Activated naive CD4-positive, alpha-beta T cell treated with anti-CD3 and anti-CD28 coated beads for 36 hours (primary cell): ENCODE data around the gene IP6K3. TPM values are rescaled to one million over a fixed set of nuclear protein-coding genes. Genes with fewer than 3 reads are reported as not detected.

Experiments
- CTCF ChIA-PET: fragments of 350-600 bp; sonication (Branson Sonifier 250); formaldehyde crosslinking; loops from one replicate; lab custom pipeline; 2021; ENCODE audit warnings: antibody characterized with exemption; lab: Charles Lee
- DNase-seq: peaks from one replicate; pipeline ENCODE4 v3.0.0-alpha.2; 2020
- H3K27ac Mint-ChIP-seq: one replicate; pipeline ENCODE4 v1.8.0; 2021; ENCODE audit warnings: mild to moderate bottlenecking, mixed read lengths
- H3K27me3 Mint-ChIP-seq: one replicate; pipeline ENCODE4 v1.8.0; 2021; ENCODE audit warnings: low read depth, mixed read lengths
- H3K36me3 Mint-ChIP-seq: one replicate; pipeline ENCODE4 v1.8.0; 2021; ENCODE audit warnings: low read depth, mixed read lengths
- H3K4me1 Mint-ChIP-seq: one replicate; pipeline ENCODE4 v1.8.0; 2021; ENCODE audit warnings: low read depth, mixed read lengths
- H3K4me3 Mint-ChIP-seq: one replicate; pipeline ENCODE4 v1.8.0; 2021; ENCODE audit warnings: mild to moderate bottlenecking, moderate library complexity, mixed read lengths
- H3K9me3 Mint-ChIP-seq: one replicate; pipeline ENCODE4 v1.8.0; 2021; ENCODE audit warnings: mixed read lengths
- intact Hi-C: fragments of 100-400 bp; cut with micrococcal nuclease; formaldehyde crosslinking; loops from one replicate; pipeline ENCODE4 v1.15.1; 2023
- total RNA-seq, 2 experiments: library from RNA; stranded (reverse); gene quantifications; one replicate each; pipeline ENCODE4 v1.2.3, GENCODE V29; 2021

Gene IP6K3
- total RNA-seq, 2 experiments from 2014 or later: not detected

- Mint-ChIP-seq H3K4me3 (no peak overlapping the region), H3K36me3 (no peaks in the 10 kb centered on the region), H3K4me1 (no peaks in the 10 kb centered on the region), H3K27ac (no peak overlapping the region), H3K9me3 (no peaks in the 10 kb centered on the region), H3K27me3 (no peaks in the 10 kb centered on the region)
- intact Hi-C loops: no loop called here
- DNase-seq: no peak
- CTCF ChIA-PET: interaction anchor here (0.6 to 1.7 kb wide), 4 partner anchors 11 to 38 kb away, joined by 3 to 4 read pairs (median 3); no protein-coding TSS in a partner anchor
Observed at GRCh38 chr6:33732817-33733708, 13.6 kb downstream of the IP6K3 start.

GRCh38 chr6:33732385-33732784 lies 14.3 kb downstream of the IP6K3 start:
- Mint-ChIP-seq H3K27ac (no peak overlapping the region), H3K27me3 (no peaks in the 10 kb centered on the region), H3K4me1 (no peaks in the 10 kb centered on the region), H3K4me3 (no peak overlapping the region), H3K9me3 (no peaks in the 10 kb centered on the region), H3K36me3 (no peaks in the 10 kb centered on the region)
- intact Hi-C loops: no loop called here
- no peak for DNase-seq
- CTCF ChIA-PET: interaction anchor here (0.6 to 1.7 kb wide), 5 partner anchors 12 to 39 kb away, joined by 3 to 4 read pairs (median 3); partner anchors contain the start of gene UQCC2

- H3K27me3 Mint-ChIP-seq: no peaks in the 10 kb centered on the region
- no peak for DNase-seq
- no peak overlapping the region for H3K27ac Mint-ChIP-seq
- no peaks in the 10 kb centered on the region for H3K9me3 Mint-ChIP-seq
- no peaks in the 10 kb centered on the region for H3K36me3 Mint-ChIP-seq
- no peaks in the 10 kb centered on the region for H3K4me1 Mint-ChIP-seq
- intact Hi-C loops: no loop called here
- CTCF ChIA-PET: interaction anchor here (0.7 to 1.7 kb wide), 4 partner anchors 20 to 41 kb away, joined by 3 to 4 read pairs (median 3); partner anchors contain the start of gene UQCC2
- no peak overlapping the region for H3K4me3 Mint-ChIP-seq
Observed at GRCh38 chr6:33731751-33732282, 14.9 kb downstream of the IP6K3 start.

GRCh38 chr6:33731035-33731434 lies 15.7 kb downstream of the IP6K3 start:
- no peaks in the 10 kb centered on the region for H3K36me3 Mint-ChIP-seq
- no peaks in the 10 kb centered on the region for H3K27me3 Mint-ChIP-seq
- H3K27ac Mint-ChIP-seq: no peak overlapping the region
- no peak for DNase-seq
- no peaks in the 10 kb centered on the region for H3K4me1 Mint-ChIP-seq
- intact Hi-C loops: no loop called here
- CTCF ChIA-PET: interaction anchor here (0.7 kb wide), 1 partner anchor 42 kb away, joined by 3 read pairs; no protein-coding TSS in a partner anchor
- no peak overlapping the region for H3K4me3 Mint-ChIP-seq
- no peaks in the 10 kb centered on the region for H3K9me3 Mint-ChIP-seq

- intact Hi-C loops: no loop called here
- Mint-ChIP-seq H3K4me3 (no peak overlapping the region), H3K27me3 (no peaks in the 10 kb centered on the region), H3K36me3 (no peaks in the 10 kb centered on the region), H3K4me1 (no peaks in the 10 kb centered on the region), H3K27ac (no peak overlapping the region), H3K9me3 (no peaks in the 10 kb centered on the region)
- no peak for DNase-seq
- CTCF ChIA-PET: no interaction called here
Observed at GRCh38 chr6:33730611-33731010, 16.1 kb downstream of the IP6K3 start.

- no peaks in the 10 kb centered on the region for H3K9me3 Mint-ChIP-seq
Observed at GRCh38 chr6:33729059-33729458, 17.6 kb downstream of the IP6K3 start.

GRCh38 chr6:33728438-33728837 lies 18.3 kb downstream of the IP6K3 start:
- H3K27ac Mint-ChIP-seq: no peak overlapping the region
- peaks cover 18% of the 10 kb centered on the region for H3K4me1 Mint-ChIP-seq
- DNase-seq: no peak
- CTCF ChIA-PET: no interaction called here
- H3K36me3 Mint-ChIP-seq: no peaks in the 10 kb centered on the region
- no peaks in the 10 kb centered on the region for H3K9me3 Mint-ChIP-seq
- intact Hi-C loops: no loop called here
- no peak overlapping the region for H3K4me3 Mint-ChIP-seq
- H3K27me3 Mint-ChIP-seq: no peaks in the 10 kb centered on the region

More at GRCh38 chr6:33729059-33729458, 17.6 kb downstream of the IP6K3 start:
- Mint-ChIP-seq H3K27me3 (no peaks in the 10 kb centered on the region), H3K36me3 (no peaks in the 10 kb centered on the region), H3K27ac (no peak overlapping the region), H3K4me3 (no peak overlapping the region), H3K4me1 (peaks cover 11% of the 10 kb centered on the region)
- intact Hi-C loops: no loop called here
- no peak for DNase-seq
- CTCF ChIA-PET: no interaction called here

GRCh38 chr6:33727932-33728331 lies 18.8 kb downstream of the IP6K3 start:
- H3K4me3 Mint-ChIP-seq: no peak overlapping the region
- H3K36me3 Mint-ChIP-seq: no peaks in the 10 kb centered on the region
- H3K27ac Mint-ChIP-seq: no peak overlapping the region
- CTCF ChIA-PET: no interaction called here
- no peaks in the 10 kb centered on the region for H3K9me3 Mint-ChIP-seq
- DNase-seq: no peak
- H3K27me3 Mint-ChIP-seq: no peaks in the 10 kb centered on the region
- intact Hi-C loops: no loop called here
- H3K4me1 Mint-ChIP-seq: peaks cover 23% of the 10 kb centered on the region

- Mint-ChIP-seq H3K9me3 (no peaks in the 10 kb centered on the region), H3K27me3 (no peaks in the 10 kb centered on the region), H3K27ac (no peak overlapping the region), H3K36me3 (no peaks in the 10 kb centered on the region), H3K4me1 (peaks cover 23% of the 10 kb centered on the region), H3K4me3 (no peak overlapping the region)
- no peak for DNase-seq
- CTCF ChIA-PET: no interaction called here
- intact Hi-C loops: no loop called here
Observed at GRCh38 chr6:33727126-33727525, 19.6 kb downstream of the IP6K3 start.

GRCh38 chr6:33726696-33727095 lies 20.0 kb downstream of the IP6K3 start:
- peaks cover 23% of the 10 kb centered on the region for H3K4me1 Mint-ChIP-seq
- no peak overlapping the region for H3K27ac Mint-ChIP-seq
- H3K9me3 Mint-ChIP-seq: no peaks in the 10 kb centered on the region
- intact Hi-C loops: no loop called here
- no peak overlapping the region for H3K4me3 Mint-ChIP-seq
- H3K27me3 Mint-ChIP-seq: no peaks in the 10 kb centered on the region
- H3K36me3 Mint-ChIP-seq: no peaks in the 10 kb centered on the region
- no peak for DNase-seq
- CTCF ChIA-PET: no interaction called here

- Mint-ChIP-seq H3K4me3 (no peak overlapping the region), H3K9me3 (no peaks in the 10 kb centered on the region), H3K4me1 (peaks cover 23% of the 10 kb centered on the region), H3K36me3 (no peaks in the 10 kb centered on the region), H3K27ac (no peak overlapping the region), H3K27me3 (no peaks in the 10 kb centered on the region)
- intact Hi-C loops: no loop called here
- no peak for DNase-seq
- CTCF ChIA-PET: interaction anchor here (0.5 kb wide), 1 partner anchor 72 kb away, joined by 3 read pairs; no protein-coding TSS in a partner anchor
Observed at GRCh38 chr6:33725891-33726673, 20.6 kb downstream of the IP6K3 start.

GRCh38 chr6:33725222-33725621 lies 21.5 kb downstream of the IP6K3 start:
- H3K9me3 Mint-ChIP-seq: no peaks in the 10 kb centered on the region
- intact Hi-C loops: no loop called here
- CTCF ChIA-PET: no interaction called here
- H3K36me3 Mint-ChIP-seq: no peaks in the 10 kb centered on the region
- no peak for DNase-seq
- H3K4me1 Mint-ChIP-seq: peaks cover 23% of the 10 kb centered on the region
- no peak overlapping the region for H3K4me3 Mint-ChIP-seq
- H3K27me3 Mint-ChIP-seq: no peaks in the 10 kb centered on the region
- H3K27ac Mint-ChIP-seq: no peak overlapping the region
